B cell (primary cell): ENCODE data around the gene CD74. TPM values are rescaled to one million over a fixed set of nuclear protein-coding genes. Genes with fewer than 3 reads are reported as not detected.

Experiments
- ATAC-seq: fragments of 200-7000 bp; cut with Tn5 transposase; one replicate; pipeline ENCODE4 v1.10.0; 2021; ENCODE audit warnings: low read depth, mild to moderate bottlenecking, moderate number of reproducible peaks, moderate library complexity
- CTCF ChIA-PET: fragments of 350-600 bp; sonication (Branson Sonifier 250); formaldehyde crosslinking; loops from one replicate; lab custom pipeline; 2021; ENCODE audit warnings: antibody characterized with exemption, inconsistent platforms; lab: Charles Lee
- POLR2A ChIA-PET: fragments of 350-600 bp; sonication (Branson Sonifier 250); formaldehyde crosslinking; loops from one replicate; lab custom pipeline; 2021; ENCODE audit warnings: antibody characterized with exemption; lab: Charles Lee
- DNase-seq: peaks from one replicate; pipeline ENCODE4 v3.0.0; 2013
- H2AFZ ChIP-seq: 2 replicates; pipeline ENCODE4 v1.6.1; 2012; ENCODE audit warnings: mild to moderate bottlenecking, low read depth, low read length; ENCODE audit not compliant: insufficient read depth, poor library complexity, severe bottlenecking
- H3K27ac ChIP-seq, 2 donors: 1 replicate in 1 of 2; 2 replicates in 1 of 2; pipeline ENCODE4 v1.5.1; 2012 to 2013; ENCODE audit warnings: low read length in 2 of 2, mild to moderate bottlenecking in 2 of 2, moderate library complexity in 1 of 2
- H3K27me3 ChIP-seq, 4 experiments: fragments of 200-600 bp in 1 of 4; sonication (generic) in 1 of 4; replicated peaks in 1 of 4; 1 replicate in 2 of 4; 2 replicates in 2 of 4; pipeline versions ENCODE4 v1.6.1 to v1.7.0; 2013 to 2016; ENCODE audit warnings: low read length in 3 of 4, mild to moderate bottlenecking in 2 of 4, mixed read lengths in 1 of 4, moderate library complexity in 1 of 4; ENCODE audit not compliant: insufficient read depth in 4 of 4, control insufficient read depth in 3 of 4; ENCODE audit errors: control extremely low read depth in 1 of 4
- H3K36me3 ChIP-seq, 2 experiments: replicated peaks in 1 of 2; 1 replicate in 1 of 2; 2 replicates in 1 of 2; pipeline versions ENCODE4 v1.6.1 to v1.7.1; 2013; ENCODE audit warnings: low read length in 1 of 2; ENCODE audit not compliant: insufficient read depth in 2 of 2, control insufficient read depth in 1 of 2; ENCODE audit errors: control extremely low read depth in 1 of 2, extremely low read depth in 1 of 2
- H3K4me1 ChIP-seq, 2 donors: fragments of 200-600 bp in 1 of 2; sonication (generic) in 1 of 2; 1 replicate in 1 of 2; 2 replicates in 1 of 2; pipeline versions ENCODE4 v1.5.1 to v1.6.1; 2013 to 2017; ENCODE audit warnings: low read length in 2 of 2; ENCODE audit not compliant: control insufficient read depth in 2 of 2, insufficient read depth in 2 of 2
- H3K4me2 ChIP-seq: replicated peaks from 2 replicates; pipeline ENCODE3; 2012; ENCODE audit warnings: mild to moderate bottlenecking, low read depth, low read length; ENCODE audit not compliant: poor library complexity, severe bottlenecking
- H3K4me3 ChIP-seq, 5 experiments: fragments of 200-600 bp in 1 of 5; sonication (generic) in 1 of 5; 1 replicate in 3 of 5; 2 replicates in 2 of 5; pipeline versions ENCODE4 v1.5.1 to v1.7.0; 2011 to 2016; ENCODE audit warnings: low read length in 4 of 5, mild to moderate bottlenecking in 4 of 5, low read depth in 2 of 5, control low read depth in 1 of 5, moderate library complexity in 1 of 5; ENCODE audit not compliant: insufficient read depth in 1 of 5; ENCODE audit errors: control extremely low read depth in 1 of 5, extremely low read depth in 1 of 5
- H3K79me2 ChIP-seq: fragments of 200-600 bp; sonication (generic); one replicate; pipeline ENCODE4 v1.6.0; 2016; ENCODE audit warnings: low read length; ENCODE audit not compliant: control insufficient read depth, insufficient read depth
- H3K9ac ChIP-seq: fragments of 200-600 bp; sonication (generic); 2 replicates; pipeline ENCODE4 v1.6.1; 2017; ENCODE audit warnings: mild to moderate bottlenecking, low read length, moderate library complexity
- H3K9me3 ChIP-seq, 3 donors: one replicate each; pipeline versions ENCODE4 v1.6.1 to v1.7.1; 2013; ENCODE audit warnings: low read length in 2 of 3; ENCODE audit not compliant: control insufficient read depth in 2 of 3, insufficient read depth in 1 of 3; ENCODE audit errors: control extremely low read depth in 1 of 3
- H4K20me1 ChIP-seq: 2 replicates; pipeline ENCODE4 v1.6.0; 2012; ENCODE audit warnings: mild to moderate bottlenecking, low read length; ENCODE audit not compliant: insufficient read depth, control insufficient read depth, poor library complexity, severe bottlenecking
- H3K27ac Mint-ChIP-seq: one replicate; pipeline ENCODE4 v1.8.0; 2021; ENCODE audit warnings: mixed read lengths
- H3K27me3 Mint-ChIP-seq: one replicate; pipeline ENCODE4 v1.8.0; 2021; ENCODE audit warnings: mixed read lengths
- H3K4me1 Mint-ChIP-seq: one replicate; pipeline ENCODE4 v1.8.0; 2021; ENCODE audit warnings: mixed read lengths
- H3K4me3 Mint-ChIP-seq: one replicate; pipeline ENCODE4 v1.8.0; 2021; ENCODE audit warnings: mixed read lengths
- H3K9me3 Mint-ChIP-seq: one replicate; pipeline ENCODE4 v1.8.0; 2022; ENCODE audit warnings: mixed read lengths; ENCODE audit not compliant: insufficient read depth
- EZH2 ChIP-seq: IDR thresholded peaks from 2 replicates; pipeline ENCODE4 v1.6.1; 2012; ENCODE audit warnings: borderline replicate concordance, low read depth, mild to moderate bottlenecking, moderate library complexity, low read length; ENCODE audit not compliant: insufficient read depth, poor library complexity, severe bottlenecking
- WGBS: methylation state at CpG from one replicate; pipeline ENCODE4 v1.1.5; 2013; ENCODE audit warnings: missing lambda C conversion rate; ENCODE audit not compliant: insufficient coverage; 5-methylcytosine and 5-hydroxymethylcytosine counted together
- intact Hi-C: fragments of 100-400 bp; cut with micrococcal nuclease; formaldehyde crosslinking; loops from one replicate; pipeline ENCODE4 v1.10.0; 2022
- polyA plus RNA-seq: library from polyadenylated mRNA; depleted of rRNA; stranded (reverse); fragments of >200 nt; gene quantifications from 2 replicates; pipeline ENCODE4 v1.2.3, GENCODE V29; 2012
- total RNA-seq, 2 donors: library from RNA; stranded (reverse); fragments of 120-200 nt in 1 of 2; gene quantifications; 1 replicate in 1 of 2; 2 replicates in 1 of 2; pipeline versions ENCODE4 v1.2.3 to v1.2.4, GENCODE V29; 2013 to 2022
- TF ChIP-seq, protein P1 (sequence below): fragments of 200-600 bp; IDR thresholded peaks from one replicate; pipeline ENCODE4 v1.8.0; 2022; ENCODE audit warnings: antibody characterized with exemption, mild to moderate bottlenecking

The CD74 gene
- total and polyA plus RNA-seq, 2 donors (not counting 1 experiment from before 2014, with no cell fraction given) = 5,670 to 14,307 TPM

DNA sequence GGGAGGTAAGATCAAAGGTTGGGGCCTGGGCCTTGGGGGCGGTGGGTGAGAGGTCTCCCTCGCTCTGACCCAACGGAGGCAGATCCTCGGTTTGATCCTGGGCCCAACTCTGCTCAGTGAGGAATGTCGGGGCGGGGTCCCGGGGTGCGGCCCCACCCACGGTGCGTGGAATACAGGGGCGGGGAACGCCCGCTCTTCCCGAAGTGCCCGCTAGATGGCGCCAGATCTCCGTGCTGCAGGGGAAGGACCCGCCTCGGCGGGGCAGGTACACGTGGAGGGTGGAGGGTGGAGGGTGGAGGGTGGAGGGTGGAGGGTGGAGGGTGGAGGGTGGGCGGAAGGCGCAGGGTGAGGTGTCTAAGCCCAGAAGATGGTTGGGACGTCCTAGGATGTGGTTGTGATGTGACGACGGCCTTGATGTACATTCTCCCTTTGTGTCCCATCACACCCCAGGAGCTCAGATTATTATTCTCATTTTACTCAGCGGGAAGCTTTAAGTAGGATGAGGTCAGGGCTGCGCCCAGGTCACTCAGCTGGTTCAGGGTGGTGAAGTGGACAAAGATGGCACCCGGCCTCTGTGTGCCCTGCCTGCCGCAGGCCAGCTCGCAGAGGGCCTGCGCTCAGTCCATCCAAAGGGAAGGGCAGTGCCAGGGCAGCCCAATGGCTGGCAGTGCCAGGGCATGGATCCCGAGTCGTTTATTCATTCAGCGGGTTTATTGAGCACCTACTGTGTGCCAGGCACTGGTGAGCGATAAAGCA lies 46.3 kb upstream of the CD74 start:
- Histone ChIP-seq H3K27ac (no peak overlapping the region), H2AFZ (peak overlapping the region; percentile 33), H3K27me3 (no peaks in the 10 kb centered on the region), H3K9me3 (no peaks in the 10 kb centered on the region), H3K4me1 (peaks cover 31 to 44% of the 10 kb centered on the region in 2 donors), H3K79me2 (no peaks in the 10 kb centered on the region), H3K4me2 (peak overlapping the region; percentile 71), H4K20me1 (no peaks in the 10 kb centered on the region), H3K9ac (no peak overlapping the region), H3K36me3 (no peaks in the 10 kb centered on the region), H3K4me3 (peak overlapping the region in 1 of 5 experiments; percentile 17)
- ATAC-seq (peak; percentile 92), DNase-seq (peak; percentile 86)
- Mint-ChIP-seq H3K27ac (peak overlapping the region; percentile 63), H3K4me3 (peak overlapping the region; percentile 32), H3K9me3 (no peaks in the 10 kb centered on the region), H3K27me3 (no peaks in the 10 kb centered on the region), H3K4me1 (peaks cover 39% of the 10 kb centered on the region)
- intact Hi-C loops = loop anchor here (1.0 to 10.0 kb wide), 3 partner anchors 85 to 198 kb away; no protein-coding TSS in a partner anchor
- ChIA-PET CTCF (interaction anchor here (0.6 to 7.3 kb wide), 25 partner anchors 9 to 387 kb away, joined by 3 to 126 read pairs (median 4); partner anchors contain the start of genes IRGM, RBM22, RPS14 and SMIM3), POLR2A (interaction anchor here (0.6 to 0.7 kb wide), 5 partner anchors 28 to 705 kb away, joined by 3 to 12 read pairs (median 6); no protein-coding TSS in a partner anchor)
- WGBS = 32% methylated on average over 23 of the region's 36 CpGs
- TF ChIP-seq EZH2 = no peak
- TF ChIP-seq, protein P1, sequence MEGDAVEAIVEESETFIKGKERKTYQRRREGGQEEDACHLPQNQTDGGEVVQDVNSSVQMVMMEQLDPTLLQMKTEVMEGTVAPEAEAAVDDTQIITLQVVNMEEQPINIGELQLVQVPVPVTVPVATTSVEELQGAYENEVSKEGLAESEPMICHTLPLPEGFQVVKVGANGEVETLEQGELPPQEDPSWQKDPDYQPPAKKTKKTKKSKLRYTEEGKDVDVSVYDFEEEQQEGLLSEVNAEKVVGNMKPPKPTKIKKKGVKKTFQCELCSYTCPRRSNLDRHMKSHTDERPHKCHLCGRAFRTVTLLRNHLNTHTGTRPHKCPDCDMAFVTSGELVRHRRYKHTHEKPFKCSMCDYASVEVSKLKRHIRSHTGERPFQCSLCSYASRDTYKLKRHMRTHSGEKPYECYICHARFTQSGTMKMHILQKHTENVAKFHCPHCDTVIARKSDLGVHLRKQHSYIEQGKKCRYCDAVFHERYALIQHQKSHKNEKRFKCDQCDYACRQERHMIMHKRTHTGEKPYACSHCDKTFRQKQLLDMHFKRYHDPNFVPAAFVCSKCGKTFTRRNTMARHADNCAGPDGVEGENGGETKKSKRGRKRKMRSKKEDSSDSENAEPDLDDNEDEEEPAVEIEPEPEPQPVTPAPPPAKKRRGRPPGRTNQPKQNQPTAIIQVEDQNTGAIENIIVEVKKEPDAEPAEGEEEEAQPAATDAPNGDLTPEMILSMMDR = peak; percentile 81
